ENCODE measurements around the gene KIF21B. TPM values are rescaled to one million over a fixed set of nuclear protein-coding genes. Genes with fewer than 3 reads are reported as not detected.

The KIF21B gene
- total and polyA plus RNA-seq, 2 of the 8 experiments (the other 6 are each of a cell fraction or from before 2014, with no cell fraction given) = 10.8 to 26.5 TPM

- CTCF ChIA-PET (ENCODE audit: partially characterized antibody) = no interaction called here
- H3K27ac ChIP-seq (ENCODE audit: low read depth, low read length) = no peak overlapping the region
- no peak for FAIRE-seq
- TF ChIP-seq SIN3A (conservative IDR thresholded peaks at IDR 0.05 in 1 of 2, IDR thresholded peaks at IDR 0.05 in 1 of 2; ENCODE audit: low read depth in 1 of 2, low read length in 2 of 2) (no peak), SP2 (IDR thresholded peaks at IDR 0.05; ENCODE audit: low read length) (no peak), CBX5 (IDR thresholded peaks at IDR 0.05; ENCODE audit: low read depth, low read length) (no peak), SRF (IDR thresholded peaks at IDR 0.05; ENCODE audit: low read depth, low read length) (no peak), SP1 (IDR thresholded peaks at IDR 0.05; ENCODE audit: low read depth, low read length) (no peak), E2F6 (IDR thresholded peaks at IDR 0.05) (no peak), RNF2 (IDR thresholded peaks at IDR 0.05; ENCODE audit: borderline replicate concordance, low read depth, low read length, missing control alignments, poor library complexity, severe bottlenecking) (no peak), TAF1 (IDR thresholded peaks at IDR 0.05; ENCODE audit: low read depth, low read length) (no peak), RXRA (IDR thresholded peaks at IDR 0.05; ENCODE audit: insufficient read depth, low read depth, low read length) (no peak), CREB1 (IDR thresholded peaks at IDR 0.05) (no peak), BACH1 (IDR thresholded peaks at IDR 0.05; ENCODE audit: low read length) (no peak), HDAC2 (IDR thresholded peaks at IDR 0.05; ENCODE audit: borderline replicate concordance in 1 of 2, low read depth in 2 of 2, low read length in 2 of 2) (no peak), NANOG (IDR thresholded peaks at IDR 0.05; ENCODE audit: insufficient read depth, low read depth, low read length, poor library complexity, severe bottlenecking) (no peak), TCF12 (IDR thresholded peaks at IDR 0.05; ENCODE audit: low read depth, low read length) (no peak)
Measured at GRCh38 chr1:200925831-200926230, 97.7 kb downstream of the KIF21B start.

More at GRCh38 chr1:200925831-200926230, 97.7 kb downstream of the KIF21B start:
- no peak for DNase-seq (ENCODE audit: low read depth in 1 of 2, low spot score in 2 of 2)
- Histone ChIP-seq H4K8ac (ENCODE audit: extremely low read depth, insufficient read depth, low read length) (no peak overlapping the region), H3K4me3 (ENCODE audit: extremely low read depth in 1 of 4, insufficient read depth in 2 of 4, low read depth in 3 of 4, low read length in 4 of 4) (no peak overlapping the region), H3K79me1 (ENCODE audit: low read depth, low read length) (no peaks in the 10 kb centered on the region), H2BK120ac (replicated peaks; ENCODE audit: low read depth, low read length) (no peak overlapping the region), H3K27me3 (replicated peaks in 1 of 4; ENCODE audit: control insufficient read depth in 3 of 4, extremely low read depth in 1 of 4, insufficient read depth in 3 of 4, low read length in 3 of 4) (no peaks in the 10 kb centered on the region), H3K14ac (ENCODE audit: insufficient read length) (no peak overlapping the region), H2AFZ (ENCODE audit: low read length) (no peak overlapping the region), H3K9me3 (ENCODE audit: insufficient read depth in 2 of 2, low read depth in 1 of 2, low read length in 1 of 2) (no peaks in the 10 kb centered on the region), H3K79me2 (ENCODE audit: control insufficient read depth in 1 of 2, insufficient read depth in 2 of 2, low read length in 2 of 2) (no peaks in the 10 kb centered on the region), H4K5ac (ENCODE audit: insufficient read length, low read depth, low read length) (no peak overlapping the region), H4K91ac (replicated peaks; ENCODE audit: insufficient read length, low read length) (no peak overlapping the region), H3K9ac (replicated peaks in 1 of 4; ENCODE audit: extremely low read depth in 1 of 4, low read depth in 3 of 4, low read length in 3 of 4) (no peak overlapping the region), H4K20me1 (replicated peaks in 1 of 2; ENCODE audit: control insufficient read depth in 1 of 2, insufficient read depth in 2 of 2, low read length in 2 of 2) (no peaks in the 10 kb centered on the region), H3K56ac (replicated peaks; ENCODE audit: insufficient read length, low read depth, low read length) (no peak overlapping the region), H2BK15ac (ENCODE audit: low read length) (no peak overlapping the region), H3K23ac (ENCODE audit: insufficient read length) (no peak overlapping the region), H2BK20ac (ENCODE audit: low read length) (no peak overlapping the region), H3K18ac (ENCODE audit: extremely low read depth, low read length) (no peak overlapping the region), H3K36me3 (ENCODE audit: control insufficient read depth in 2 of 4, insufficient read depth in 4 of 4, low read length in 3 of 4) (no peaks in the 10 kb centered on the region), H3K4me2 (ENCODE audit: insufficient read depth in 1 of 2, low read depth in 2 of 2, low read length in 2 of 2) (no peak overlapping the region), H3K4me1 (replicated peaks in 1 of 4; ENCODE audit: control insufficient read depth in 3 of 4, insufficient read depth in 4 of 4, low read length in 3 of 4) (peaks cover 0 to 3% (median under 1%) of the 10 kb centered on the region in 4 experiments; a peak in 2 of 7 replicates), H2BK12ac (ENCODE audit: low read depth, low read length) (no peak overlapping the region), H3K23me2 (ENCODE audit: low read depth, low read length) (no peaks in the 10 kb centered on the region), H3K4ac (replicated peaks; ENCODE audit: insufficient read length, low read depth, low read length) (no peak overlapping the region), H2BK5ac (ENCODE audit: low read depth, low read length) (no peak overlapping the region), H2AK5ac (ENCODE audit: low read depth, low read length) (no peak overlapping the region)
- 92% methylated on average over 4 of the region's 4 CpGs; no CpG with 5 or more reads in 1 of the 2 experiments for WGBS, 2 experiments (ENCODE audit: extremely low coverage in 1 of 2, insufficient coverage in 1 of 2, insufficient read length in 1 of 2, insufficient replicate concordance in 2 of 2, low coverage in 1 of 2, low lambda C conversion rate in 2 of 2, missing lambda C conversion rate in 1 of 2)
- POLR2A ChIA-PET (ENCODE audit: partially characterized antibody) = interaction anchor here (0.9 kb wide), 1 partner anchor 8 kb away, joined by 4 read pairs; no protein-coding TSS in a partner anchor
